A204.1 (cell line): ENCODE results near the gene TOMM40L.

Experiments
- FAIRE-seq: peaks from 2 replicates; lab custom pipeline; 2012; peaks lifted over from hg19 to GRCh38; lab: Jason Lieb, UNC

Gene TOMM40L

GRCh38 chr1:161258439-161259344 lies 32.8 kb downstream of the TOMM40L start, which contains the start of gene PCP4L1:
Gene PCP4L1 (plus strand): TSS chr1:161258745. CDS start chr1:161258975, 230 bp downstream.
- FAIRE-seq = no peak

GRCh38 chr1:161259345-161259702 lies 33.5 kb downstream of the TOMM40L start:
- FAIRE-seq = no peak

GRCh38 chr1:161259765-161260164 lies 33.9 kb downstream of the TOMM40L start:
- no peak for FAIRE-seq

GRCh38 chr1:161260376-161261260 lies 34.8 kb downstream of the TOMM40L start:
- no peak for FAIRE-seq

GRCh38 chr1:161261261-161262235 lies 35.7 kb downstream of the TOMM40L start:
- FAIRE-seq = no peak

GRCh38 chr1:161265305-161265704 lies 39.4 kb downstream of the TOMM40L start:
- no peak for FAIRE-seq

GRCh38 chr1:161266202-161266601 lies 40.3 kb downstream of the TOMM40L start:
- no peak for FAIRE-seq

- FAIRE-seq = no peak
Measured at GRCh38 chr1:161266836-161267235, 41.0 kb downstream of the TOMM40L start.

- no peak for FAIRE-seq
Measured at GRCh38 chr1:161267321-161267720, 41.5 kb downstream of the TOMM40L start.

GRCh38 chr1:161273402-161273801 lies 47.5 kb downstream of the TOMM40L start:
- no peak for FAIRE-seq

- no peak for FAIRE-seq
Measured at GRCh38 chr1:161274874-161275273, 49.0 kb downstream of the TOMM40L start.
